GM23248 (cell line): ENCODE data around the gene SCIMP. TPM values are rescaled to one million over a fixed set of nuclear protein-coding genes. Genes with fewer than 3 reads are reported as not detected.

ENCODE experiments used
- DNase-seq: peaks from one replicate; pipeline ENCODE4 v3.0.0-alpha.2; 2015
- H2AFZ ChIP-seq: fragments of 200-600 bp; sonication (generic); 2 replicates; pipeline ENCODE4 v1.6.1; 2016; ENCODE audit warnings: antibody characterized with exemption
- H3F3A ChIP-seq: fragments of 200-600 bp; sonication (generic); 2 replicates; pipeline ENCODE4 v1.6.1; 2016; ENCODE audit warnings: mild to moderate bottlenecking, antibody characterized with exemption, mixed run types; ENCODE audit not compliant: insufficient read depth
- H3K27ac ChIP-seq: fragments of 200-600 bp; sonication (generic); 2 replicates; pipeline ENCODE4 v1.5.1; 2016; ENCODE audit warnings: mild to moderate bottlenecking
- H3K27me3 ChIP-seq: fragments of 200-600 bp; sonication (generic); replicated peaks from 2 replicates; pipeline ENCODE4 v1.6.1; 2016; ENCODE audit warnings: mild to moderate bottlenecking; ENCODE audit not compliant: insufficient read depth
- H3K36me3 ChIP-seq: fragments of 200-600 bp; sonication (generic); 2 replicates; pipeline ENCODE4 v1.6.1; 2016; ENCODE audit warnings: low read depth, mild to moderate bottlenecking
- H3K4me1 ChIP-seq: fragments of 200-600 bp; sonication (generic); 2 replicates; pipeline ENCODE4 v1.6.1; 2016; ENCODE audit warnings: mild to moderate bottlenecking; ENCODE audit not compliant: insufficient read depth
- H3K4me2 ChIP-seq: fragments of 200-600 bp; sonication (generic); one replicate; pipeline ENCODE4 v1.6.1; 2016; ENCODE audit warnings: mild to moderate bottlenecking; ENCODE audit not compliant: unreplicated experiment
- H3K4me3 ChIP-seq: fragments of 200-600 bp; sonication (generic); 2 replicates; pipeline ENCODE4 v1.5.1; 2016; ENCODE audit warnings: mild to moderate bottlenecking
- H3K79me2 ChIP-seq: fragments of 200-600 bp; sonication (generic); 2 replicates; pipeline ENCODE4 v1.6.1; 2016; ENCODE audit warnings: mild to moderate bottlenecking; ENCODE audit not compliant: insufficient read depth
- H3K9ac ChIP-seq: fragments of 200-600 bp; sonication (generic); 2 replicates; pipeline ENCODE4 v1.6.1; 2016; ENCODE audit warnings: mild to moderate bottlenecking
- H3K9me2 ChIP-seq: fragments of 200-600 bp; sonication (generic); 2 replicates; pipeline ENCODE4 v1.6.1; 2016; ENCODE audit warnings: mixed run types, mild to moderate bottlenecking, moderate library complexity; ENCODE audit not compliant: insufficient read depth
- H3K9me3 ChIP-seq: fragments of 200-600 bp; sonication (generic); one replicate; pipeline ENCODE4 v1.6.1; 2017; ENCODE audit warnings: low read depth
- H4K20me1 ChIP-seq: fragments of 200-600 bp; sonication (generic); 2 replicates; pipeline ENCODE4 v1.6.0; 2016; ENCODE audit not compliant: insufficient read depth
- EZH2 ChIP-seq: fragments of 200-600 bp; sonication (generic); IDR thresholded peaks from 2 replicates; pipeline ENCODE4 v1.6.1; 2018; ENCODE audit warnings: antibody characterized with exemption, mild to moderate bottlenecking; ENCODE audit not compliant: insufficient read depth, poor library complexity, severe bottlenecking
- EZH2phosphoT487 ChIP-seq: fragments of 200-600 bp; sonication (generic); IDR thresholded peaks from 2 replicates; pipeline ENCODE4 v1.6.1; 2018; ENCODE audit warnings: antibody characterized with exemption, moderate library complexity, mild to moderate bottlenecking, low read depth; ENCODE audit not compliant: insufficient read depth
- WGBS, 2 experiments: methylation state at CpG; one replicate each; pipeline ENCODE4 v1.1.6; 2015 to 2017; ENCODE audit warnings: low lambda C conversion rate in 2 of 2, low coverage in 1 of 2; ENCODE audit errors: missing lambda C conversion rate in 2 of 2; 5-methylcytosine and 5-hydroxymethylcytosine counted together
- in situ Hi-C: fragments of 300-500 bp; cut with MboI; formaldehyde crosslinking; loops from 2 replicates; pipeline ENCODE4 v1.15.0; 2020
- polyA plus RNA-seq: library from polyadenylated mRNA; unstranded; fragments of >200 nt; fragmentation: Nextera tagmentation; extraction: Ambion mirVana; gene quantifications from 2 replicates; pipeline ENCODE4 v1.2.1, GENCODE V29; 2016
- total RNA-seq: library from RNA; depleted of rRNA; stranded (reverse); fragments of >200 nt; shearing (Covaris generic); gene quantifications from 2 replicates; pipeline ENCODE4 v1.2.3, GENCODE V29; 2014

The SCIMP gene
- total and polyA plus RNA-seq, 2 experiments from 2014 or later = 0.11 TPM; not detected in 1

DNA sequence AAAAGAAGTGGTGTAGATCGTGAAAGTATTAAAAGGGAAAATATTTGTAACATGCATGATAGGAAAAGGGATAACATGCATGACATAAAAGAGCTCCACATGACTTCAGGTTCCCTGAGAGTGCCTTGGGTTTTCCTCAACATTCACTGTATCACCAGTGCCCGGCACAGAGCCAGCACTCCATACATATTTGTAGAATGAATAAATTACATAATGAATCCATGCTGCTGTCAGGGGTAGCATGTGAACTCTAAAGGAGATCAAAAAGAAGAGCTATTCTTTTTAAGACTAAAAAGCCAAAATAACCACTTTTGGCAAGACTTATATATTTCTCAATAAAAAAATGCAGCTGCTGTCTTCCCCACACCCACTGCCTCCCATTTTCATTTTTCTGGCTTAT is 40.3 kb downstream of the SCIMP start:
- Histone ChIP-seq H2AFZ (no peak overlapping the region), H3K4me2 (no peak overlapping the region), H3K4me3 (no peak overlapping the region), H3K4me1 (peaks cover 7% of the 10 kb centered on the region; the same call in 1 of the 2 replicates), H3K9me3 (no peaks in the 10 kb centered on the region), H3F3A (peaks cover 13% of the 10 kb centered on the region; the same call in 1 of the 2 replicates), H3K27me3 (no peaks in the 10 kb centered on the region), H3K9me2 (no peaks in the 10 kb centered on the region), H3K9ac (no peak overlapping the region), H3K36me3 (no peaks in the 10 kb centered on the region), H3K27ac (no peak overlapping the region), H4K20me1 (no peaks in the 10 kb centered on the region), H3K79me2 (peaks cover 34% of the 10 kb centered on the region)
- in situ Hi-C loops = no loop called here
- TF ChIP-seq EZH2 (no peak), EZH2phosphoT487 (no peak)
- WGBS, 2 experiments = 68 to 77% methylated on average over 2 of the region's 2 CpGs
- peak; percentile 72 for DNase-seq

DNA sequence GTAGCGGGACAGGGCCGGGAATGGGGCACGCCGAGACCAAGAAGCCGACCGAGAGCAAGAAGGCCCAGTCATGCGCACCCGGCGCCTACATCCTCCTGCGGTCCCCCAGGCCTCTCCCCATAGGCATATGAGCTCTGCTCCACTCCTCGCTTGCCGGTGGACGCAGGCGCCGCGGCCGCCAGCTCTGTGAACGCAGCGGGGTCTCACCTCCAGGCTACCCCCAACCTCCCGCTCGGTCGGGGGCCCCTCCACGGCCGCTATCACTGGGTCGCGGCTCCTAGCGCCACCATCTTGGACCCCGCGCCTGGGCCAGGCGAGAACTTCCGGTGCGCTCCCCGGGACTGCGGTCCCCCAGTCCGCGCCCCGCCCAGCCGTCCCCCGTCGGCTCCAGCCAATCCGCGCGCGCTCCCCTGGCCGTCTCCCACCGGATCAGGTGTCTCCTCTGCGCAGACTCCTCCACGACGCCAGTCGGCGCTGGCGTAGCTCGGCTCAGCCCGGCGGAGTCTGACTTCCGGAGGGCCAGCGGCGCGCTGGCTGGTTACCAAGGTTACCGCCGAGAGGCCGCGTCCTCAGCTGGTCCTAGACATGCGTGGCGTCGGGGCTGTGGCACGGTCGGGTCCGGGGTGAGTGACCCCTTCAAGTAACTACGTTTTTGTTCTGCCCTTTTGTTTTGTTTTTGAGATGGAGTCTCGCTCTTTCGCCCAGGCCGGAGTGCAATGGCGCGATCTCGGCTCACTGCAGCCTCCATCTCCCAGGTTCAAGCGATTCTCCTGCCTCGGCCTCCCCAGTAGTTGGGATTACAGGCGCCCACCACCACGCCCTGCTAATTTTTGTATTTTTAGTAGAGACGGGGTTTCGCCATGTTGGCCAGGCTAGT is 42.9 kb downstream of the SCIMP start, which contains the start of gene ZNF594:
Gene ZNF594, minus strand, starts transcription at position 328 of the 877 bp plus-strand sequence. CDS start 7,612 bp downstream, outside the sequence.
- in situ Hi-C loops = no loop called here
- Histone ChIP-seq H3F3A (peaks cover 13% of the 10 kb centered on the region; the same call in 1 of the 2 replicates), H4K20me1 (no peaks in the 10 kb centered on the region), H3K36me3 (no peaks in the 10 kb centered on the region), H3K9me2 (no peaks in the 10 kb centered on the region), H3K79me2 (peaks cover 37% of the 10 kb centered on the region), H3K9me3 (peaks cover 3% of the 10 kb centered on the region), H3K9ac (peak within 1 kb of the TSS; percentile 86), H3K4me3 (peak within 1 kb of the TSS; percentile 81), H3K4me2 (peak within 1 kb of the TSS; percentile 98), H3K27me3 (no peaks in the 10 kb centered on the region), H3K27ac (peak within 1 kb of the TSS; percentile 58), H3K4me1 (peaks cover 7% of the 10 kb centered on the region; the same call in 1 of the 2 replicates), H2AFZ (peak within 1 kb of the TSS; percentile 98)
- 1 to 2% methylated on average over 71 to 75 of the region's 82 CpGs for WGBS, 2 experiments
- TF ChIP-seq EZH2phosphoT487 = no peak
- no peak for TF ChIP-seq EZH2
- DNase-seq = peak; percentile 98

DNA sequence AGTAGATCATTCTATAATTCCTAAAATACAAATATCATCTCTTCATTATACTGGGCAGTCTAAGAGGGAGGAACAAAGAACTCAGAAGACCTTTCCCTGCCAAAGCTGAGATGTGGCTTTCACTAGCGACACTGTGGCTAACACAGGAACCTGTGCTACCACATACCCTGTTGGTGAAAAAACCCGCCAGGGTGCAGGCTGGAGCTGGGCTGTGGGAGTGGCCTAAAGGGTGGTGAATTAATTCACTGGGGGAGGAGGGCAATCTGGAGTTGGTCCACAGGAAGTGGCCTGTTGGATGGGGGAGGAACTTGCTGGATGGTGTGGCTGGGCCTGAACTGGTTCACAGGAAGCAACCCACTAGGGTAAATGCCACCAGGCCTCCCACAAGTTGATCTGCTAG is 50.4 kb downstream of the SCIMP start:
- TF ChIP-seq EZH2phosphoT487 = no peak
- no peak for TF ChIP-seq EZH2
- H3K79me2 ChIP-seq = peaks cover 3% of the 10 kb centered on the region

DNA sequence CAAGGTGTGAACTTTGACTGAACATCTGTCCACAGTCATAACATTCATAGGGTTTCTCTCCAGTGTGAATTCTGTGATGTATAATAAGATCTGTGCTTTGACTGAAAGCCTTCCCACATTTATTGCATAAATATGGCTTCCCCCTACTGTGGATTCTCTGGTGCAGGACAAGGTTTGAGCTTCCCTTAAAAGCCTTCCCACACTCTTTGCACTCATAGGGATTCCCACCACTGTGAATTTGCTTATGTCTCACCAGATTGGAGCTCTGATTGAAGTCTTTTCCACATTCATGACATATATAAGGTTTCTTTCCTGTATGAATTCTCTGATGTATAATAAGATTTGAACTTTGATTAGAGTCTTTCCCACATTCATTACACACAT is 51.3 kb downstream of the SCIMP start:
- Histone ChIP-seq H3K9ac (no peak overlapping the region), H2AFZ (no peak overlapping the region), H3K27me3 (no peaks in the 10 kb centered on the region), H3K79me2 (no peaks in the 10 kb centered on the region), H3K4me3 (no peak overlapping the region), H3K9me2 (no peaks in the 10 kb centered on the region), H3F3A (peaks cover 27% of the 10 kb centered on the region), H4K20me1 (no peaks in the 10 kb centered on the region), H3K4me1 (no peaks in the 10 kb centered on the region), H3K4me2 (no peak overlapping the region), H3K9me3 (peaks cover 17% of the 10 kb centered on the region), H3K27ac (no peak overlapping the region), H3K36me3 (peaks cover 32% of the 10 kb centered on the region)
- in situ Hi-C loops = no loop called here
- TF ChIP-seq EZH2 = no peak
- no peak for TF ChIP-seq EZH2phosphoT487
- DNase-seq = no peak

More for the DNA sequence above, 50.4 kb downstream of the SCIMP start:
- no peak for DNase-seq
- in situ Hi-C loops = no loop called here
- Histone ChIP-seq H3K9me3 (peaks cover 17% of the 10 kb centered on the region), H3K9ac (no peak overlapping the region), H3K4me1 (no peaks in the 10 kb centered on the region), H3K27ac (no peak overlapping the region), H3K4me3 (no peak overlapping the region), H3K4me2 (no peak overlapping the region), H3K36me3 (peaks cover 30% of the 10 kb centered on the region), H4K20me1 (no peaks in the 10 kb centered on the region), H2AFZ (no peak overlapping the region), H3F3A (peaks cover 27% of the 10 kb centered on the region), H3K27me3 (no peaks in the 10 kb centered on the region), H3K9me2 (no peaks in the 10 kb centered on the region)
- WGBS, 2 experiments = 95 to 100% methylated on average over 2 of the region's 2 CpGs
